ENCODE data around the gene KIF6.

The KIF6 gene

GRCh38 chr6:39367700-39368099 is 357.5 kb downstream of the KIF6 start:
- no peaks in the 10 kb centered on the region for H3K36me3 ChIP-seq
- H3K27me3 ChIP-seq: no peaks in the 10 kb centered on the region
- no peak overlapping the region for H3K4me2 ChIP-seq
- H4K20me1 ChIP-seq: no peaks in the 10 kb centered on the region
- no peaks in the 10 kb centered on the region for H3K9me3 ChIP-seq
- H3K27ac ChIP-seq: no peak overlapping the region
- H3K9ac ChIP-seq: no peak overlapping the region
- TF ChIP-seq Cebpa-rat (IDR thresholded peaks at IDR 0.05): no peak
- H3K4me1 ChIP-seq: no peaks in the 10 kb centered on the region
- H3K4me3 ChIP-seq: no peak overlapping the region

- H3K4me3 ChIP-seq: no peak overlapping the region
- no peak overlapping the region for H3K27ac ChIP-seq
- H3K4me2 ChIP-seq: no peak overlapping the region
- no peak overlapping the region for H3K9ac ChIP-seq
- no peaks in the 10 kb centered on the region for H3K27me3 ChIP-seq
- no peak for TF ChIP-seq Cebpa-rat (IDR thresholded peaks at IDR 0.05)
- H4K20me1 ChIP-seq: no peaks in the 10 kb centered on the region
- no peaks in the 10 kb centered on the region for H3K9me3 ChIP-seq
- no peaks in the 10 kb centered on the region for H3K36me3 ChIP-seq
- peaks cover 5% of the 10 kb centered on the region; the same call in 1 of the 2 replicates for H3K4me1 ChIP-seq
Measured at GRCh38 chr6:39366931-39367618, 358.1 kb downstream of the KIF6 start.

- Histone ChIP-seq H3K4me2 (no peak overlapping the region), H3K9ac (no peak overlapping the region), H3K4me1 (peaks cover 9% of the 10 kb centered on the region; the same call in 1 of the 2 replicates), H3K27me3 (no peaks in the 10 kb centered on the region), H3K27ac (no peak overlapping the region), H4K20me1 (no peaks in the 10 kb centered on the region), H3K9me3 (no peaks in the 10 kb centered on the region), H3K4me3 (no peak overlapping the region), H3K36me3 (no peaks in the 10 kb centered on the region)
- no peak for TF ChIP-seq Cebpa-rat (IDR thresholded peaks at IDR 0.05)
Measured at GRCh38 chr6:39365281-39366074, 359.7 kb downstream of the KIF6 start.

- Histone ChIP-seq H4K20me1 (no peaks in the 10 kb centered on the region), H3K9ac (no peak overlapping the region), H3K27ac (no peak overlapping the region), H3K9me3 (no peaks in the 10 kb centered on the region), H3K4me3 (no peak overlapping the region), H3K4me1 (peaks cover 12% of the 10 kb centered on the region; the same call in 1 of the 2 replicates), H3K4me2 (no peak overlapping the region), H3K27me3 (no peaks in the 10 kb centered on the region), H3K36me3 (no peaks in the 10 kb centered on the region)
- TF ChIP-seq Cebpa-rat (IDR thresholded peaks at IDR 0.05): no peak
Measured at GRCh38 chr6:39363280-39363679, 361.9 kb downstream of the KIF6 start.

- H3K27ac ChIP-seq: no peak overlapping the region
- H3K9ac ChIP-seq: no peak overlapping the region
- TF ChIP-seq Cebpa-rat (IDR thresholded peaks at IDR 0.05): no peak
- no peak overlapping the region for H3K4me3 ChIP-seq
- no peaks in the 10 kb centered on the region for H3K36me3 ChIP-seq
- peaks cover 18% of the 10 kb centered on the region; the same call in 1 of the 2 replicates for H3K4me1 ChIP-seq
- no peaks in the 10 kb centered on the region for H3K27me3 ChIP-seq
- H3K4me2 ChIP-seq: peak overlapping the region; percentile 48
- no peaks in the 10 kb centered on the region for H3K9me3 ChIP-seq
- H4K20me1 ChIP-seq: no peaks in the 10 kb centered on the region
Measured at GRCh38 chr6:39362487-39362865, 362.7 kb downstream of the KIF6 start.

DNA sequence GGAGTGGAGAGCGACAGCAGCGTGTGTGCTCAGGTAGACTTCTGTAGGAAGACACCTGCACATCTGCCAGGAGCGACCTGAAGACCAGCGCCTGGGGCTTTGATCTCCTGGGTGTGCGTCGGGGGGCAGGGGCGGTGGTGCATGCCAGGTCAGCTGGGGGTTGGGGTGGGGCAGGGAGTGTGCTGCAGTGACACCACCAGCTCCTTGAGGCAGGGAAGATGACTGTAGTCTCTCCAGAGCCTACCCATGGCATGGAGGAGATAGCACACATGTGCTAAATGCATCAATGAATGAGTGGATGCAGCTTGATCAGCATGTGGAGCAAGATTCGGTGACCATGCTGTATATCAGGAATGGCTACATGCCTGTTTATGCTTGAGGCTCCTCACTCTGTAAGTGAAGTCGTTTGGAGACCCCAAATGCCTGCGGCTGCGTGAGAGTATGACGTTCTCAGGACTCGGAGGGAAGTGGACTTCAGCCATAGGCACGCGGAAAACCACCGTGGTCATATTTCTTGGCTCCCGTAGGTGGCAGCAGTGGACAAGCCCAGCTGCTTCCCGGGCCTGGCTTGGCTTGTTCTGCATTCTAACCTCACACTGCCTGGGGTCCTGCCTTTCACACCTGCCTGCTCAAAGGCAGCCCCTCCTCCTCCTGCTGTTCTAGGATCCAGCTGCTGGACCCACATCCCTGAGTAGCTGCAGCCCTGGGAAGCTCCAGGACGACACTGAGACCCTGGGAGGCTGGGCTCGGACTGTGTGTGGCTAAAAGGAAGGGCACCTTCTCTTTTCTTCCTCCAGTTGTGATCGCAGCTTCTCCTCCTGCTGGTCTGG is 363.3 kb downstream of the KIF6 start:
- H3K36me3 ChIP-seq: no peaks in the 10 kb centered on the region
- no peaks in the 10 kb centered on the region for H4K20me1 ChIP-seq
- no peak for TF ChIP-seq Cebpa-rat (IDR thresholded peaks at IDR 0.05)
- H3K4me3 ChIP-seq: no peak overlapping the region
- H3K27ac ChIP-seq: no peak overlapping the region
- no peaks in the 10 kb centered on the region for H3K27me3 ChIP-seq
- H3K4me1 ChIP-seq: peaks cover 18% of the 10 kb centered on the region; the same call in 1 of the 2 replicates
- no peaks in the 10 kb centered on the region for H3K9me3 ChIP-seq
- peak overlapping the region; percentile 48 for H3K4me2 ChIP-seq
- H3K9ac ChIP-seq: no peak overlapping the region

DNA sequence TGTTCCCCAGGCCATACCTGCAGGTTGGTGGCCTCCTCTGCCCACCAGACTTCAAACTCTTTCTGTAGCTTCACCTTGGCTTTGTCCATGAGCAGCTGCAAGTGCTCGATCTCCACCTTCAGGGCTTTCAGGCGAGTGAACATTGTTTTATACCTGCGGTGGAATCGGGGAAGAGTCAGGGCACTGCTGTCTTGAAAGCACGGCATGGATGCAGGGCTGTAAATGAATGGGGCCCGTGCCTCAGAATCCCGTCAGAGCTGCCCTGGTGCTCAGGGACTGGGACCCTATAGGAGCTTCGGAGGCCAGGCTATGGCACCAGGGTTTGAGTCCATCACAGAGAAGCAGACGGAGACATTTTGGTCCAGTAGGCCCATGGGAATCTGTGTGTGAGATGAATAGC is 364.8 kb downstream of the KIF6 start:
- no peaks in the 10 kb centered on the region for H4K20me1 ChIP-seq
- no peak for TF ChIP-seq Cebpa-rat (IDR thresholded peaks at IDR 0.05)
- no peak overlapping the region for H3K27ac ChIP-seq
- no peak overlapping the region for H3K4me2 ChIP-seq
- H3K9me3 ChIP-seq: no peaks in the 10 kb centered on the region
- H3K27me3 ChIP-seq: no peaks in the 10 kb centered on the region
- H3K36me3 ChIP-seq: no peaks in the 10 kb centered on the region
- no peak overlapping the region for H3K9ac ChIP-seq
- peaks cover 18% of the 10 kb centered on the region; the same call in 1 of the 2 replicates for H3K4me1 ChIP-seq
- no peak overlapping the region for H3K4me3 ChIP-seq

DNA sequence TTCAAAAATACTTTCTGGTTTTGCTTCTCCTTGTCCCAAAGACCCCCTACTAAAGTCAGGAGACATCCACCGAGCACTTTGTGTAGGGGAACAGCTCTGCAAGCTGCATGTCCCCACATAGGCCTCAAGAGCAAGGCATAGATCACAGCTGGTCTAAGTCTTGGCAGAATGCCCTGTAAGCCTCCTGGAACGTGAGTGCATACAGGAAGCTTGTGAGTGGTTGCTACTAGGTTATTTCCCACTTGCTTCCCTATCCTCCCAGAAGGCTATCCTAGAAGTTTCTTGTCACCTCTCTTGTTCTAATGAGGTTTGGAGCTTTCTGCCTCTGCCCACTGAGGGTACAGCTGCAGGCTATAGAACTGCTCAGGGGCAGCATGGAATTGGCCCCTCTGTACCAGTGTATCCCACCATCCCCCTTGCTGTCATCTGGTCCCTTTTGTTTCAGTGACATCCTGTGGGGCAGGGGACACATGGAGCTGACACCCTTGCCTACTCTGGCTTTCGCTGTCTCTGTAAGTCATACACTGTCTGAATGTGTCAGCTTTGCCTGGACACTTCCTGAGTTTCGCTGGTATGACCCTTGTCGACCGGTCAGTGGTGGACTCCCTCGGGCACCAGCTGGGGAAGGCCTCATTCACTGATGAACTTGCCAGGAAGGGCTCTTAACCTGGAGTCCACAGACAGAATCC is 367.1 kb downstream of the KIF6 start:
- no peak overlapping the region for H3K9ac ChIP-seq
- no peaks in the 10 kb centered on the region for H3K27me3 ChIP-seq
- no peaks in the 10 kb centered on the region for H3K9me3 ChIP-seq
- TF ChIP-seq Cebpa-rat (IDR thresholded peaks at IDR 0.05): no peak
- H3K4me1 ChIP-seq: peaks cover 18% of the 10 kb centered on the region; the same call in 1 of the 2 replicates
- no peaks in the 10 kb centered on the region for H4K20me1 ChIP-seq
- no peak overlapping the region for H3K4me3 ChIP-seq
- H3K27ac ChIP-seq: no peak overlapping the region
- H3K36me3 ChIP-seq: no peaks in the 10 kb centered on the region
- 0 out of 2 replicates have a peak overlapping the region, but pooled peaks have one; percentile 2 for H3K4me2 ChIP-seq

GRCh38 chr6:39353698-39354315 is 371.4 kb downstream of the KIF6 start:
- no peak overlapping the region for H3K4me3 ChIP-seq
- H3K27me3 ChIP-seq: no peaks in the 10 kb centered on the region
- H3K4me2 ChIP-seq: no peak overlapping the region
- H3K9ac ChIP-seq: no peak overlapping the region
- H4K20me1 ChIP-seq: no peaks in the 10 kb centered on the region
- H3K9me3 ChIP-seq: no peaks in the 10 kb centered on the region
- no peak overlapping the region for H3K27ac ChIP-seq
- H3K4me1 ChIP-seq: peaks cover 38% of the 10 kb centered on the region
- no peak for TF ChIP-seq Cebpa-rat (IDR thresholded peaks at IDR 0.05)
- no peaks in the 10 kb centered on the region for H3K36me3 ChIP-seq
